ENCODE data around the gene CTTN. TPM values are rescaled to one million over a fixed set of nuclear protein-coding genes. Genes with fewer than 3 reads are reported as not detected.

CTTN gene
- total RNA-seq, 1 experiment from 2014 or later = 224 TPM

GRCh38 chr11:70486026-70486415 lies 87.7 kb downstream of the CTTN start:
- H3K27ac ChIP-seq (ENCODE audit: insufficient read length, low read depth, low read length) = no peak overlapping the region
- H3K79me2 ChIP-seq (ENCODE audit: insufficient read depth, low read length) = no peaks in the 10 kb centered on the region
- no peaks in the 10 kb centered on the region for H3K27me3 Mint-ChIP-seq (ENCODE audit: low read depth)
- peaks cover 2% of the 10 kb centered on the region for H3K9me3 ChIP-seq (ENCODE audit: control insufficient read depth, low read depth, low read length)
- no peaks in the 10 kb centered on the region for H3K79me1 ChIP-seq (ENCODE audit: insufficient read depth, low read depth, low read length, poor library complexity, severe bottlenecking)
- H3T11ph ChIP-seq (ENCODE audit: low read length) = no peak overlapping the region
- no peak overlapping the region for H3K4me3 Mint-ChIP-seq
- no peak overlapping the region for H3K14ac ChIP-seq (ENCODE audit: insufficient read depth, low read length)
- H3K23ac ChIP-seq (ENCODE audit: insufficient read length, low read depth, low read length) = no peak overlapping the region
- TF ChIP-seq CTCF (conservative IDR thresholded peaks at IDR 0.05) = no peak
- H2BK5ac ChIP-seq (ENCODE audit: insufficient read length, low read length) = no peak overlapping the region
- no peak overlapping the region for H2AFZ ChIP-seq (ENCODE audit: low read length)
- H3K4ac ChIP-seq (ENCODE audit: low read depth, low read length) = no peak overlapping the region
- peaks cover 2% of the 10 kb centered on the region for H4K20me1 ChIP-seq (ENCODE audit: control insufficient read depth, insufficient read depth, insufficient read length)
- no peak overlapping the region for H3K18ac ChIP-seq (ENCODE audit: insufficient read length, low read depth, low read length)
- H3K4me2 ChIP-seq (ENCODE audit: insufficient read depth, insufficient read length, low read length) = no peak overlapping the region
- H4K91ac ChIP-seq (ENCODE audit: insufficient read length, low read depth, low read length) = no peak overlapping the region
- no peak overlapping the region for H2AK5ac ChIP-seq (ENCODE audit: insufficient read length, low read length)
- H3K4me1 Mint-ChIP-seq = no peaks in the 10 kb centered on the region; a peak in 1 of 4 replicates
- no peak overlapping the region for H3K56ac ChIP-seq (ENCODE audit: insufficient read length, low read depth, low read length)
- no CpG with 5 or more reads among the region's 22 CpGs for WGBS (ENCODE audit: extremely low coverage, insufficient read length, low lambda C conversion rate)
- H2BK120ac ChIP-seq (ENCODE audit: low read depth, low read length, poor library complexity, severe bottlenecking) = no peak overlapping the region
- no peak overlapping the region for H4K5ac ChIP-seq (ENCODE audit: insufficient read length, low read depth, low read length)
- no peak overlapping the region for H2BK12ac ChIP-seq (ENCODE audit: insufficient read length, low read depth, low read length)
- no peak overlapping the region for H2BK15ac ChIP-seq (ENCODE audit: low read depth, low read length)
- H3K27ac Mint-ChIP-seq = peak overlapping the region in 2 of 3 experiments; percentile 28 to 34; a peak in 2 of 7 replicates
- H3K23me2 ChIP-seq (ENCODE audit: insufficient read length, low read depth, low read length, poor library complexity, severe bottlenecking) = no peaks in the 10 kb centered on the region
- no peak for DNase-seq
- peaks cover 29 to 38% (median 30%) of the 10 kb centered on the region in 3 experiments for H3K36me3 Mint-ChIP-seq (ENCODE audit: insufficient read depth in 1 of 3, low read depth in 3 of 3)
- H3K27me3 ChIP-seq (ENCODE audit: insufficient read depth, low read length) = no peaks in the 10 kb centered on the region
- H2BK20ac ChIP-seq (ENCODE audit: low read depth, low read length, poor library complexity, severe bottlenecking) = no peak overlapping the region
- peaks cover 7 to 9% of the 10 kb centered on the region in 2 experiments for H3K9me3 Mint-ChIP-seq
- no peaks in the 10 kb centered on the region for H3K4me1 ChIP-seq (ENCODE audit: insufficient read depth, low read length)
- no peak overlapping the region for H4K8ac ChIP-seq (replicated peaks; ENCODE audit: insufficient read length, low read depth, low read length)
- H3K9ac ChIP-seq (ENCODE audit: extremely low read depth, insufficient read length, low read length) = no peak overlapping the region

Other genes starting within 250 kb of the CTTN start
- gene FADD, start 195.2 kb upstream of the CTTN start, total RNA-seq (2021) = 51.1 and 52.2 TPM in 2 replicates
- gene PPFIA1, start 127.8 kb upstream of the CTTN start, total RNA-seq (2021) = 59.2 and 63.4 TPM in 2 replicates

Data from H9 (cell line).